WTC11 (cell line): Measurements from ENCODE around the gene HSDL2. TPM values are rescaled to one million over a fixed set of nuclear protein-coding genes. Genes with fewer than 3 reads are reported as not detected.

Experiments used
- ATAC-seq: fragments of 200-7000 bp; cut with Tn5 transposase; 2 replicates; pipeline ENCODE4 v1.10.0; 2021; ENCODE audit warnings: mild to moderate bottlenecking, moderate library complexity
- CTCF ChIA-PET: fragments of 300-600 bp; sonication (Branson Sonifier 250); formaldehyde crosslinking; loops from one replicate; lab custom pipeline; 2021; ENCODE audit warnings: antibody characterized with exemption; lab: Charles Lee
- POLR2A ChIA-PET: fragments of 350-600 bp; sonication (Branson Sonifier 250); formaldehyde crosslinking; loops from one replicate; lab custom pipeline; 2021; ENCODE audit warnings: antibody characterized with exemption; lab: Charles Lee
- DNase-seq: peaks from one replicate; pipeline ENCODE4 v3.0.0; 2021; ENCODE audit warnings: low spot score
- H3K27ac Mint-ChIP-seq: 2 replicates; pipeline ENCODE4 v1.8.0; 2021; ENCODE audit warnings: mixed read lengths
- H3K27me3 Mint-ChIP-seq: 2 replicates; pipeline ENCODE4 v1.8.0; 2021; ENCODE audit warnings: low read depth, mild to moderate bottlenecking, moderate library complexity, mixed read lengths
- H3K36me3 Mint-ChIP-seq: 2 replicates; pipeline ENCODE4 v1.8.0; 2021; ENCODE audit warnings: mixed read lengths
- H3K4me1 Mint-ChIP-seq: 2 replicates; pipeline ENCODE4 v1.8.0; 2022; ENCODE audit warnings: mixed read lengths
- H3K4me3 Mint-ChIP-seq: 2 replicates; pipeline ENCODE4 v1.8.0; 2021; ENCODE audit warnings: mild to moderate bottlenecking, moderate library complexity, mixed read lengths
- H3K9me3 Mint-ChIP-seq: 2 replicates; pipeline ENCODE4 v1.8.0; 2021; ENCODE audit warnings: mixed read lengths
- AFF4 ChIP-seq: sonication (generic); formaldehyde crosslinking; IDR thresholded peaks from 2 replicates; pipeline ENCODE4 v1.8.1; 2023; ENCODE audit warnings: mild to moderate bottlenecking, missing genetic modification reagents, borderline replicate concordance
- ATF2 ChIP-seq: sonication (generic); formaldehyde crosslinking; IDR thresholded peaks from 2 replicates; pipeline ENCODE4 v1.8.1; 2022; ENCODE audit warnings: low read depth, missing genetic modification reagents, borderline replicate concordance
- CREM ChIP-seq: sonication (generic); formaldehyde crosslinking; IDR thresholded peaks from 2 replicates; pipeline ENCODE4 v1.8.1; 2022; ENCODE audit warnings: mild to moderate bottlenecking, missing genetic modification reagents, moderate library complexity
- ELF4 ChIP-seq: sonication (generic); formaldehyde crosslinking; IDR thresholded peaks from 2 replicates; pipeline ENCODE4 v1.8.1; 2022; ENCODE audit warnings: low read depth, mild to moderate bottlenecking, moderate library complexity, missing genetic modification reagents
- ETV6 ChIP-seq: sonication (generic); formaldehyde crosslinking; IDR thresholded peaks from 2 replicates; pipeline ENCODE4 v1.8.1; 2022; ENCODE audit warnings: mild to moderate bottlenecking, missing genetic modification reagents
- FOXK1 ChIP-seq: sonication (generic); formaldehyde crosslinking; IDR thresholded peaks from 2 replicates; pipeline ENCODE4 v1.8.0; 2022; ENCODE audit warnings: mild to moderate bottlenecking, moderate library complexity, missing genetic modification reagents
- HMGA2 ChIP-seq: fragments of 250-450 bp; sonication (Bioruptor Pico); IDR thresholded peaks from 2 replicates; pipeline ENCODE4 v1.4.0; 2021; ENCODE audit warnings: mild to moderate bottlenecking, moderate library complexity
- HMGXB4 ChIP-seq: sonication (generic); formaldehyde crosslinking; IDR thresholded peaks from 2 replicates; pipeline ENCODE4 v1.8.1; 2023; ENCODE audit warnings: mild to moderate bottlenecking, moderate library complexity, missing genetic modification reagents
- PRDM15 ChIP-seq: sonication (generic); formaldehyde crosslinking; IDR thresholded peaks from 2 replicates; pipeline ENCODE4 v1.8.0; 2022; ENCODE audit warnings: missing genetic modification reagents
- USF1 ChIP-seq: sonication (generic); formaldehyde crosslinking; IDR thresholded peaks from 2 replicates; pipeline ENCODE4 v1.8.0; 2022; ENCODE audit warnings: mild to moderate bottlenecking, missing genetic modification reagents
- ZBTB21 ChIP-seq: sonication (generic); formaldehyde crosslinking; IDR thresholded peaks from 2 replicates; pipeline ENCODE4 v1.8.1; 2023; ENCODE audit warnings: mild to moderate bottlenecking, missing genetic modification reagents, borderline replicate concordance
- ZNF317 ChIP-seq: sonication (generic); formaldehyde crosslinking; IDR thresholded peaks from 2 replicates; pipeline ENCODE4 v1.8.1; 2023; ENCODE audit warnings: low read depth, mild to moderate bottlenecking, moderate library complexity, missing genetic modification reagents, borderline replicate concordance
- ZNF512 ChIP-seq: sonication (generic); formaldehyde crosslinking; IDR thresholded peaks from 2 replicates; pipeline ENCODE4 v1.8.1; 2022; ENCODE audit warnings: missing genetic modification reagents, borderline replicate concordance
- total RNA-seq: library from RNA; stranded (reverse); gene quantifications from 3 replicates; pipeline ENCODE4 v1.2.3, GENCODE V29; 2021

HSDL2 gene
- total RNA-seq, 1 experiment from 2014 or later, result 13.8 TPM

GRCh38 chr9:112378328-112379176, 1.4 kb upstream of the HSDL2 start:
- TF ChIP-seq ETV6 (CRISPR knock-in tag) (no peak), ZNF512 (CRISPR knock-in tag) (no peak), FOXK1 (CRISPR knock-in tag) (no peak), ELF4 (CRISPR knock-in tag) (no peak), USF1 (no peak), PRDM15 (CRISPR knock-in tag) (no peak), ATF2 (CRISPR knock-in tag) (no peak), ZBTB21 (CRISPR knock-in tag) (no peak), CREM (CRISPR knock-in tag) (no peak), HMGA2 (no peak)
- TF ChIP-seq, all 79 proteins: peak for 0
- CTCF ChIA-PET, result interaction anchor here (1.1 to 2.8 kb wide), 10 partner anchors 12 to 441 kb away, joined by 3 to 30 read pairs (median 8); partner anchors contain the start of genes INIP and PTBP3
- peaks cover 6% of the 10 kb centered on the region for H3K36me3 Mint-ChIP-seq
- POLR2A ChIA-PET, result interaction anchor here (1.0 to 1.6 kb wide), 2 partner anchors 12 to 45 kb away, joined by 5 to 6 read pairs; partner anchors contain the start of gene PTBP3
- H3K27me3 Mint-ChIP-seq, result no peaks in the 10 kb centered on the region
- peak overlapping the region; percentile 90 for H3K4me3 Mint-ChIP-seq
- DNase-seq (no peak), ATAC-seq (no peak)
- H3K9me3 Mint-ChIP-seq, result 0 out of 2 replicates have a peak, but pooled peaks cover 3% of the 10 kb centered on the region
- H3K4me1 Mint-ChIP-seq, result peaks cover 29% of the 10 kb centered on the region
- H3K27ac Mint-ChIP-seq, result peak overlapping the region; percentile 99

GRCh38 chr9:112379177-112380101, 469 bp upstream of the HSDL2 start:
- Mint-ChIP-seq H3K4me3 (peak overlapping the region; percentile 90), H3K36me3 (peaks cover 3% of the 10 kb centered on the region; the same call in 1 of the 2 replicates), H3K27ac (peak overlapping the region; percentile 99), H3K4me1 (peaks cover 29% of the 10 kb centered on the region), H3K27me3 (no peaks in the 10 kb centered on the region), H3K9me3 (0 out of 2 replicates have a peak, but pooled peaks cover 3% of the 10 kb centered on the region)
- ATAC-seq, result peak; percentile 97
- POLR2A ChIA-PET, result interaction anchor here (0.5 to 1.6 kb wide), 14 partner anchors 12 to 413 kb away, joined by 3 to 9 read pairs (median 4); partner anchors contain the start of genes INIP, KIAA1958 and PTBP3
- CTCF ChIA-PET, result interaction anchor here (0.6 to 2.8 kb wide), 16 partner anchors 13 to 490 kb away, joined by 3 to 30 read pairs (median 4); partner anchors contain the start of genes INIP and PTBP3
- peak; percentile 100 for DNase-seq
- TF ChIP-seq HMGXB4 (CRISPR knock-in tag) (no peak), AFF4 (CRISPR knock-in tag) (no peak), ZNF317 (no peak)
